Measurements from ENCODE around the gene PROCR. TPM values are rescaled to one million over a fixed set of nuclear protein-coding genes. Genes with fewer than 3 reads are reported as not detected.

The PROCR gene
- total RNA-seq, 2 experiments from 2014 or later: 0.35 to 0.50 TPM

GRCh38 chr20:35216541-35216940 is 44.7 kb downstream of the PROCR start:
- no peak for DNase-seq
- H3K4me3 Mint-ChIP-seq: no peak overlapping the region
- H3K4me1 Mint-ChIP-seq: no peaks in the 10 kb centered on the region
- POLR2A ChIA-PET: no interaction called here
- H3K36me3 Mint-ChIP-seq (ENCODE audit: low read depth): no peaks in the 10 kb centered on the region
- no peaks in the 10 kb centered on the region for H3K9me3 Mint-ChIP-seq
- peaks cover 3% of the 10 kb centered on the region for H3K27me3 Mint-ChIP-seq
- H3K27ac Mint-ChIP-seq: no peak overlapping the region
- CTCF ChIA-PET: interaction anchor here (1.1 kb wide), 1 partner anchor 12 kb away, joined by 4 read pairs; no protein-coding TSS in a partner anchor

GRCh38 chr20:35223941-35224340 is 52.1 kb downstream of the PROCR start:
- peaks cover 6% of the 10 kb centered on the region for H3K36me3 Mint-ChIP-seq (ENCODE audit: low read depth)
- CTCF ChIA-PET: no interaction called here
- H3K4me3 Mint-ChIP-seq: no peak overlapping the region
- H3K9me3 Mint-ChIP-seq: no peaks in the 10 kb centered on the region
- H3K4me1 Mint-ChIP-seq: peaks cover 14% of the 10 kb centered on the region
- no peak for DNase-seq
- POLR2A ChIA-PET: no interaction called here
- no peak overlapping the region for H3K27ac Mint-ChIP-seq
- H3K27me3 Mint-ChIP-seq: peaks cover 43% of the 10 kb centered on the region

GRCh38 chr20:35224536-35224935 is 52.7 kb downstream of the PROCR start:
- H3K4me3 Mint-ChIP-seq: no peak overlapping the region
- H3K36me3 Mint-ChIP-seq (ENCODE audit: low read depth): peaks cover 6% of the 10 kb centered on the region
- H3K9me3 Mint-ChIP-seq: no peaks in the 10 kb centered on the region
- peaks cover 47% of the 10 kb centered on the region for H3K27me3 Mint-ChIP-seq
- CTCF ChIA-PET: no interaction called here
- POLR2A ChIA-PET: no interaction called here
- H3K4me1 Mint-ChIP-seq: peaks cover 14% of the 10 kb centered on the region
- no peak overlapping the region for H3K27ac Mint-ChIP-seq
- no peak for DNase-seq

GRCh38 chr20:35225319-35226125 is 53.6 kb downstream of the PROCR start:
- H3K4me1 Mint-ChIP-seq: peaks cover 14% of the 10 kb centered on the region
- ChIA-PET CTCF (interaction anchor here (0.7 to 1.3 kb wide), 3 partner anchors 30 to 78 kb away, joined by 3 to 4 read pairs (median 3); no protein-coding TSS in a partner anchor), POLR2A (no interaction called here)
- peak overlapping the region; percentile 62 for H3K4me3 Mint-ChIP-seq
- H3K27ac Mint-ChIP-seq: no peak overlapping the region
- peaks cover 49% of the 10 kb centered on the region for H3K27me3 Mint-ChIP-seq
- H3K9me3 Mint-ChIP-seq: no peaks in the 10 kb centered on the region
- H3K36me3 Mint-ChIP-seq (ENCODE audit: low read depth): peaks cover 6% of the 10 kb centered on the region
- DNase-seq: no peak

- no peaks in the 10 kb centered on the region for H3K9me3 Mint-ChIP-seq
- H3K36me3 Mint-ChIP-seq (ENCODE audit: low read depth): peaks cover 6% of the 10 kb centered on the region
- H3K27ac Mint-ChIP-seq: no peak within 1 kb of the TSS
- peaks cover 55% of the 10 kb centered on the region for H3K27me3 Mint-ChIP-seq
- ChIA-PET POLR2A (no interaction called here), CTCF (interaction anchor here (0.7 to 1.3 kb wide), 3 partner anchors 31 to 77 kb away, joined by 3 to 4 read pairs (median 3); no protein-coding TSS in a partner anchor)
- no peak for DNase-seq
- peaks cover 14% of the 10 kb centered on the region for H3K4me1 Mint-ChIP-seq
- peak within 1 kb of the TSS; percentile 62 for H3K4me3 Mint-ChIP-seq
Measured at GRCh38 chr20:35226126-35226883, 54.4 kb downstream of the PROCR start, which contains the start of gene MMP24. MMP24 (plus strand) TSS chr20:35226690; CDS start chr20:35226739, 49 bp downstream.

Other genes with a start within 250 kb of the PROCR start
- 10 to 100 TPM; 48.7 to 49.1 TPM for gene GSS, start 216.3 kb upstream of the PROCR start, total RNA-seq
- gene MYH7B, start 216.2 kb upstream of the PROCR start, total RNA-seq: under 1 TPM; 0.04 to 0.27 TPM
- 10 to 100 TPM; 48.8 to 49.4 TPM for gene TRPC4AP, start 79.3 kb upstream of the PROCR start, total RNA-seq
- 10 to 100 TPM; 22.8 to 25.0 TPM for gene EDEM2, start 24.7 kb upstream of the PROCR start, total RNA-seq
- gene MMP24, start 54.6 kb downstream of the PROCR start, total RNA-seq: not detected
- 10 to 100 TPM; 46.7 to 48.3 TPM for gene MMP24OS, start 106.0 kb downstream of the PROCR start, total RNA-seq
- gene EIF6, start 112.7 kb downstream of the PROCR start, total RNA-seq: 10 to 100 TPM; 87.4 to 93.3 TPM
- gene FAM83C, start 120.4 kb downstream of the PROCR start, total RNA-seq: not detected
- 10 to 100 TPM; 46.9 to 48.6 TPM for gene UQCC1, start 239.9 kb downstream of the PROCR start, total RNA-seq

Data from activated CD4-positive, alpha-beta T cell treated with anti-CD3 and anti-CD28 coated beads, Interleukin-2, amount 10 ng/mL, durations not matched to agents 7 days and 5 days (primary cell).